H1 (cell line): ENCODE data around the gene SGMS1. TPM values are rescaled to one million over a fixed set of nuclear protein-coding genes. Genes with fewer than 3 reads are reported as not detected.

Experiments
- CTCF ChIA-PET: fragments of 300-600 bp; sonication (Branson Sonifier 250); formaldehyde crosslinking; loops from one replicate; lab custom pipeline; 2021; ENCODE audit not compliant: partially characterized antibody; lab: Charles Lee
- POLR2A ChIA-PET: fragments of 300-600 bp; sonication (Branson Sonifier 250); formaldehyde crosslinking; loops from one replicate; lab custom pipeline; 2021; ENCODE audit warnings: inconsistent platforms; ENCODE audit not compliant: partially characterized antibody; lab: Charles Lee
- DNase-seq, 2 experiments: peaks; one replicate each; pipeline versions ENCODE4 v3.0.0 to v3.0.0-alpha.2; 2010 to 2022; ENCODE audit warnings: low spot score in 2 of 2, low read depth in 1 of 2, mixed read lengths in 1 of 2
- FAIRE-seq: peaks from 2 replicates; lab custom pipeline; 2011; peaks lifted over from hg19 to GRCh38; lab: Jason Lieb, UNC
- H2AFZ ChIP-seq: 2 replicates; pipeline ENCODE4 v1.8.1; 2012; ENCODE audit warnings: low read length, inconsistent platforms
- H2AK5ac ChIP-seq: 2 replicates; pipeline ENCODE4 v1.6.1; 2013; ENCODE audit warnings: low read depth, low read length
- H2BK120ac ChIP-seq: replicated peaks from 2 replicates; pipeline ENCODE3; 2013; ENCODE audit warnings: low read depth, low read length, inconsistent platforms
- H2BK12ac ChIP-seq: 2 replicates; pipeline ENCODE4 v1.6.1; 2013; ENCODE audit warnings: low read depth, low read length
- H2BK15ac ChIP-seq: 2 replicates; pipeline ENCODE4 v1.6.1; 2013; ENCODE audit warnings: low read length
- H2BK20ac ChIP-seq: 2 replicates; pipeline ENCODE4 v1.6.1; 2013; ENCODE audit warnings: low read length
- H2BK5ac ChIP-seq: 2 replicates; pipeline ENCODE4 v1.6.1; 2013; ENCODE audit warnings: low read depth, low read length
- H3K14ac ChIP-seq: 2 replicates; pipeline ENCODE4 v1.6.1; 2013; ENCODE audit warnings: inconsistent platforms; ENCODE audit not compliant: insufficient read length
- H3K18ac ChIP-seq: 2 replicates; pipeline ENCODE4 v1.6.1; 2013; ENCODE audit warnings: low read length; ENCODE audit errors: extremely low read depth
- H3K23ac ChIP-seq: 2 replicates; pipeline ENCODE4 v1.6.1; 2013; ENCODE audit warnings: inconsistent platforms; ENCODE audit not compliant: insufficient read length
- H3K23me2 ChIP-seq: 2 replicates; pipeline ENCODE4 v1.6.1; 2013; ENCODE audit warnings: low read depth, low read length
- H3K27ac ChIP-seq: 2 replicates; pipeline ENCODE4 v1.6.1; 2011; ENCODE audit warnings: low read depth, low read length, inconsistent platforms
- H3K27me3 ChIP-seq, 4 experiments: replicated peaks in 1 of 4; 1 replicate in 1 of 4; 2 replicates in 3 of 4; pipeline versions ENCODE4 v1.6.1 to v1.8.1; 2011 to 2013; ENCODE audit warnings: low read length in 3 of 4, mild to moderate bottlenecking in 3 of 4, inconsistent platforms in 2 of 4, mixed read lengths in 2 of 4, moderate library complexity in 1 of 4; ENCODE audit not compliant: control insufficient read depth in 3 of 4, insufficient read depth in 3 of 4; ENCODE audit errors: extremely low read depth in 1 of 4
- H3K36me3 ChIP-seq, 4 experiments: 2 replicates each; pipeline versions ENCODE4 v1.6.1 to v1.8.1; 2011 to 2013; ENCODE audit warnings: mild to moderate bottlenecking in 4 of 4, low read length in 3 of 4, moderate library complexity in 2 of 4, control low read depth in 1 of 4, inconsistent platforms in 1 of 4; ENCODE audit not compliant: insufficient read depth in 4 of 4, control insufficient read depth in 2 of 4
- H3K4ac ChIP-seq: replicated peaks from 2 replicates; pipeline ENCODE3; 2013; ENCODE audit warnings: low read length, low read depth, mixed read lengths, inconsistent platforms; ENCODE audit not compliant: insufficient read length
- H3K4me1 ChIP-seq, 4 experiments: replicated peaks in 1 of 4; 1 replicate in 1 of 4; 2 replicates in 3 of 4; pipeline versions ENCODE4 v1.6.1 to v1.8.1; 2011 to 2013; ENCODE audit warnings: low read length in 3 of 4, inconsistent platforms in 2 of 4, mixed read lengths in 1 of 4; ENCODE audit not compliant: insufficient read depth in 4 of 4, control insufficient read depth in 3 of 4
- H3K4me2 ChIP-seq, 2 experiments: 2 replicates each; pipeline versions ENCODE4 v1.6.1 to v1.8.1; 2011 to 2013; ENCODE audit warnings: low read depth in 2 of 2, low read length in 2 of 2, control low read depth in 1 of 2, inconsistent platforms in 1 of 2, mild to moderate bottlenecking in 1 of 2; ENCODE audit not compliant: insufficient read depth in 1 of 2
- H3K4me3 ChIP-seq, 4 experiments: fragments of 200-600, 300-600 bp in 1 of 4; sonication (generic), shearing (Covaris generic), sonication (Bioruptor Twin) in 1 of 4; 2 replicates each; pipeline versions ENCODE4 v1.5.1 to v1.8.1; 2011 to 2016; ENCODE audit warnings: low read length in 4 of 4, low read depth in 3 of 4, control low read depth in 2 of 4, inconsistent platforms in 2 of 4, mild to moderate bottlenecking in 2 of 4, mixed read lengths in 1 of 4, moderate library complexity in 1 of 4; ENCODE audit not compliant: insufficient read depth in 2 of 4; ENCODE audit errors: extremely low read depth in 1 of 4
- H3K56ac ChIP-seq: replicated peaks from 2 replicates; pipeline ENCODE3; 2013; ENCODE audit warnings: low read depth, mild to moderate bottlenecking, mixed read lengths, low read length, inconsistent platforms; ENCODE audit not compliant: insufficient read length
- H3K79me1 ChIP-seq: 2 replicates; pipeline ENCODE4 v1.6.1; 2013; ENCODE audit warnings: low read depth, low read length, control low read depth
- H3K79me2 ChIP-seq, 2 experiments: 2 replicates each; pipeline versions ENCODE4 v1.6.1 to v1.8.1; 2012 to 2013; ENCODE audit warnings: low read length in 2 of 2, mild to moderate bottlenecking in 2 of 2, inconsistent platforms in 1 of 2; ENCODE audit not compliant: insufficient read depth in 2 of 2, control insufficient read depth in 1 of 2
- H3K9ac ChIP-seq, 4 experiments: replicated peaks in 1 of 4; 1 replicate in 1 of 4; 2 replicates in 3 of 4; pipeline versions ENCODE4 v1.6.1 to v1.8.1; 2011 to 2013; ENCODE audit warnings: low read depth in 3 of 4, low read length in 3 of 4, control low read depth in 2 of 4, mild to moderate bottlenecking in 2 of 4, moderate library complexity in 2 of 4, inconsistent platforms in 1 of 4; ENCODE audit errors: extremely low read depth in 1 of 4
- H3K9me3 ChIP-seq, 2 experiments: 2 replicates each; pipeline versions ENCODE4 v1.6.1 to v1.8.1; 2012 to 2013; ENCODE audit warnings: mild to moderate bottlenecking in 2 of 2, moderate library complexity in 2 of 2, control low read depth in 1 of 2, inconsistent platforms in 1 of 2, low read depth in 1 of 2, low read length in 1 of 2, mixed read lengths in 1 of 2; ENCODE audit not compliant: insufficient read depth in 2 of 2
- H4K20me1 ChIP-seq, 2 experiments: replicated peaks in 1 of 2; 2 replicates each; pipeline versions ENCODE3 to v1.8.1; 2011 to 2013; ENCODE audit warnings: inconsistent platforms in 2 of 2, low read length in 2 of 2, mild to moderate bottlenecking in 1 of 2; ENCODE audit not compliant: insufficient read depth in 2 of 2, control insufficient read depth in 1 of 2
- H4K5ac ChIP-seq: 2 replicates; pipeline ENCODE4 v1.6.1; 2013; ENCODE audit warnings: low read length, low read depth, mixed read lengths, inconsistent platforms; ENCODE audit not compliant: insufficient read length
- H4K8ac ChIP-seq: 2 replicates; pipeline ENCODE4 v1.8.0; 2013; ENCODE audit warnings: mild to moderate bottlenecking, moderate library complexity, low read length, inconsistent platforms; ENCODE audit not compliant: insufficient read depth; ENCODE audit errors: extremely low read depth
- H4K91ac ChIP-seq: replicated peaks from 2 replicates; pipeline ENCODE3; 2013; ENCODE audit warnings: low read length, mixed read lengths, inconsistent platforms; ENCODE audit not compliant: insufficient read length
- CTCF ChIP-seq, 3 experiments: IDR thresholded peaks; 1 replicate in 2 of 3; 2 replicates in 1 of 3; pipeline versions ENCODE4 v1.5.1 to v1.6.1; 2011; ENCODE audit warnings: low read length in 3 of 3, mild to moderate bottlenecking in 3 of 3, inconsistent platforms in 2 of 3, low read depth in 1 of 3, moderate library complexity in 1 of 3; ENCODE audit not compliant: insufficient read depth in 1 of 3; ENCODE audit errors: control extremely low read depth in 1 of 3
- HDAC6 ChIP-seq: IDR thresholded peaks from one replicate; pipeline ENCODE4 v1.7.1; 2012; ENCODE audit warnings: low read depth, mild to moderate bottlenecking, inconsistent platforms, low read length, moderate library complexity
- MAFK ChIP-seq: IDR thresholded peaks from 2 replicates; pipeline ENCODE4 v1.6.1; 2012; ENCODE audit warnings: low read depth, mild to moderate bottlenecking, improper control_type of control experiment, low read length
- SUZ12 ChIP-seq: fragments of 200-600 bp; sonication (generic); IDR thresholded peaks from 2 replicates; pipeline ENCODE4 v1.6.1; 2012; ENCODE audit warnings: mild to moderate bottlenecking, inconsistent platforms, low read length, moderate library complexity, mixed read lengths
- WGBS, 2 experiments: shearing (Covaris generic) in 1 of 2; methylation state at CpG; one replicate each; pipeline versions ENCODE4 v1.1.6 to v1.1.7; 2013 to 2015; ENCODE audit warnings: low lambda C conversion rate in 2 of 2, mixed read lengths in 2 of 2, inconsistent platforms in 1 of 2, low coverage in 1 of 2, missing lambda C conversion rate in 1 of 2; ENCODE audit not compliant: insufficient replicate concordance in 2 of 2, insufficient coverage in 1 of 2, insufficient read length in 1 of 2; ENCODE audit errors: extremely low coverage in 1 of 2, missing lambda C conversion rate in 1 of 2; 5-methylcytosine and 5-hydroxymethylcytosine counted together
- polyA plus RNA-seq, 7 experiments: library from polyadenylated mRNA; depleted of rRNA in 3 of 7; stranded (reverse) in 5 of 7; unstranded in 2 of 7; fragments of >200 nt in 5 of 7; fragments of 200-250 nt in 2 of 7; gene quantifications; 1 replicate in 5 of 7; 2 replicates in 1 of 7; 4 replicates in 1 of 7; pipeline versions ENCODE4 v1.2.1 to v1.2.3, GENCODE V29; 2011 to 2013; ENCODE audit warnings: missing spikeins in 2 of 7, mixed read lengths in 2 of 7
- total RNA-seq: library from RNA; stranded (reverse); fragmentation: NEBNext Ultra II Directional; extraction: Animal tissue kit (Norgen Biotek cat#: 25700); gene quantifications from 2 replicates; pipeline ENCODE4 v1.2.1, GENCODE V29; 2021

SGMS1 gene
- total and polyA plus RNA-seq, 2 of the 8 experiments (the other 6 are each of a cell fraction or from before 2014, with no cell fraction given): 6.0 to 15.6 TPM

DNA sequence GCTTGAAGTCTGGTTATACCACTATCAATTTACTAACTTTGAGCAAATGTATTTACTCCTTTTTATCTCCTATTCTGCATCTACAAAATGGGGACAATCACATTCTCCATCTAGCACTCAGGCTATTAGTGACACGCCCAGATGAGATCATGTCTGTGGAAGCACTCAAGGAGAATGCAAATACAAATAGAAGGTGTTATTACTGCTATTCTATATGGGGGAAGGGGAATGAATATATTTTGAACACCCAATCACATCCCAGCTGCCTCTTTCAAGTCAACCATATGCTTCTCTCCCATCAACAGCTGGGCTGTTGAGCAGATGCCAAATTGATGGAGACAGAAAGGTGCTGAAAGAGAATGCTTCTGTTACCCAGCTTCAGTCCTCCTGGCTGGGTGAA is 23.5 kb downstream of the SGMS1 start:
- no peak overlapping the region for H2AFZ ChIP-seq
- no peak overlapping the region for H4K91ac ChIP-seq
- no peak overlapping the region for H3K14ac ChIP-seq
- H3K27me3 ChIP-seq: no peaks in the 10 kb centered on the region
- H3K9me3 ChIP-seq: no peaks in the 10 kb centered on the region
- H2BK120ac ChIP-seq: no peak overlapping the region
- no peak overlapping the region for H2BK5ac ChIP-seq
- no peak overlapping the region for H2BK20ac ChIP-seq
- TF ChIP-seq SUZ12 (no peak), MAFK (no peak), CTCF (IDR thresholded peaks at IDR 0.05; ENCODE audit: control extremely low read depth in 1 of 3, insufficient read depth in 1 of 3, low read depth in 1 of 3, low read length in 3 of 3) (no peak), HDAC6 (no peak)
- H2AK5ac ChIP-seq: no peak overlapping the region
- peaks cover 0 to 73% of the 10 kb centered on the region in 2 experiments; a peak in 2 of 4 replicates for H3K79me2 ChIP-seq
- H3K23ac ChIP-seq: no peak overlapping the region
- CTCF ChIA-PET: interaction anchor here (1.9 to 4.0 kb wide), 3 partner anchors 8 to 22 kb away, joined by 6 to 15 read pairs (median 8); no protein-coding TSS in a partner anchor
- H4K8ac ChIP-seq: no peak overlapping the region
- H4K5ac ChIP-seq: no peak overlapping the region
- DNase-seq (no peak), FAIRE-seq (no peak)
- peaks cover 0 to 5% (median 0%) of the 10 kb centered on the region in 4 experiments; a peak in 4 of 7 replicates for H3K4me1 ChIP-seq
- POLR2A ChIA-PET: no interaction called here
- no peak overlapping the region for H2BK15ac ChIP-seq
- no peak overlapping the region for H3K4me3 ChIP-seq
- H3K56ac ChIP-seq: no peak overlapping the region
- no peaks in the 10 kb centered on the region for H3K23me2 ChIP-seq
- no peaks in the 10 kb centered on the region for H3K36me3 ChIP-seq
- H4K20me1 ChIP-seq: peaks cover 0 to 2% of the 10 kb centered on the region in 2 experiments
- H3K4me2 ChIP-seq: no peak overlapping the region
- no peak overlapping the region for H3K4ac ChIP-seq
- H3K9ac ChIP-seq: no peak overlapping the region
- H2BK12ac ChIP-seq: no peak overlapping the region
- no peak overlapping the region for H3K27ac ChIP-seq
- H3K18ac ChIP-seq: no peak overlapping the region
- 90% methylated on average over 1 of the region's 1 CpG; no CpG with 5 or more reads in 1 of the 2 experiments for WGBS, 2 experiments
- H3K79me1 ChIP-seq: peaks cover 2% of the 10 kb centered on the region
